Ovary (tissue), 3 donors: ENCODE data around the gene MRTFA.

Experiments
- POLR2A ChIP-seq: fragments of 450-650 bp; IDR thresholded peaks from one replicate; pipeline ENCODE4 v1.6.1; 2017; ENCODE audit warnings: antibody characterized with exemption, mild to moderate bottlenecking, moderate library complexity
- TF ChIP-seq, protein P1 (sequence below), 3 donors: fragments of 450-650 bp in 2 of 3; fragments of 200-600 bp in 1 of 3; IDR thresholded peaks; one replicate each; pipeline versions ENCODE4 v1.5.1 to v1.8.0; 2016 to 2022; ENCODE audit warnings: antibody characterized with exemption in 3 of 3, mild to moderate bottlenecking in 1 of 3
- donor health status: DM: no; HTN: no; CAD: no.

DNA sequence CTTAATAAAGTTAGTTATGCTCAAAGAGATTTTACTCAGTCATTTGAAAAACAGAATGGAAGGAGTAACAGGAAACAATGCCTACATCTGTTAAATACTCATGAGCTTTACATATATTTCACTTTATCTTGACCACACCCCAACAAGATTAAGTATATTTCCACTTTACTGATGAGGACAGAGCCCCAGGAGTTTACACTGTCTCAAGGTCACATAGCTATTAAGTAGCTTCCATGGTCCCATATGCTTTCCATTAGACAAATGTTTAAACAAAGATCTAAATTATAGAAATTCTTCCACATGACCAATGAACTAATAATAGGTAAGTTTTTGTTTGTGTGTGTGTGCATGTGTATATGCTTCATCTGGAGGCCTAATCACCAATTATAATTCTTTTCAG lies 30.2 kb downstream of the MRTFA start:
- no peak for TF ChIP-seq POLR2A
- TF ChIP-seq, protein P1, sequence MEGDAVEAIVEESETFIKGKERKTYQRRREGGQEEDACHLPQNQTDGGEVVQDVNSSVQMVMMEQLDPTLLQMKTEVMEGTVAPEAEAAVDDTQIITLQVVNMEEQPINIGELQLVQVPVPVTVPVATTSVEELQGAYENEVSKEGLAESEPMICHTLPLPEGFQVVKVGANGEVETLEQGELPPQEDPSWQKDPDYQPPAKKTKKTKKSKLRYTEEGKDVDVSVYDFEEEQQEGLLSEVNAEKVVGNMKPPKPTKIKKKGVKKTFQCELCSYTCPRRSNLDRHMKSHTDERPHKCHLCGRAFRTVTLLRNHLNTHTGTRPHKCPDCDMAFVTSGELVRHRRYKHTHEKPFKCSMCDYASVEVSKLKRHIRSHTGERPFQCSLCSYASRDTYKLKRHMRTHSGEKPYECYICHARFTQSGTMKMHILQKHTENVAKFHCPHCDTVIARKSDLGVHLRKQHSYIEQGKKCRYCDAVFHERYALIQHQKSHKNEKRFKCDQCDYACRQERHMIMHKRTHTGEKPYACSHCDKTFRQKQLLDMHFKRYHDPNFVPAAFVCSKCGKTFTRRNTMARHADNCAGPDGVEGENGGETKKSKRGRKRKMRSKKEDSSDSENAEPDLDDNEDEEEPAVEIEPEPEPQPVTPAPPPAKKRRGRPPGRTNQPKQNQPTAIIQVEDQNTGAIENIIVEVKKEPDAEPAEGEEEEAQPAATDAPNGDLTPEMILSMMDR (IDR thresholded peaks at IDR 0.05), result no peak
